Measurements from ENCODE around the gene OTC.

DNA sequence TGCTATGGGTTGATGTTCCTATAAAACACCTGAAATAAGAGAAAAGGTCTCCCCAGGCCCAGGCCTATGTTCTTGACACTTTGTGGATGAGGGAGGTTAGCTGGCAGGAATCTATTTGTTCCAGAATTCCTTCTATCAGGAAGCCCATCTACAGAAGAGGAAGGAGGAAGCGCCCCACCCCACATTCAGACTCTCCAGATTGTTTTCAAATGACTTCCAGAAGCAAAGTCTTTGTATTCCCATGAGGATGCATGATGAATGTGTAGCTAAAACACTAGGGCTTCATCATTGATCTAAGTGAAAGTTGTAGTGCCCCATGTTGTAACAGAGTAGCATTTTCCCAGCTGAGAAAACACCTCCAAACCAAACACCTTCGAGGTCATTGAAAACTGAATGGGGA, 16.4 kb downstream of the OTC start:
- TF ChIP-seq POLR2A (IDR thresholded peaks at IDR 0.05), result no peak
- TF ChIP-seq, protein P1, sequence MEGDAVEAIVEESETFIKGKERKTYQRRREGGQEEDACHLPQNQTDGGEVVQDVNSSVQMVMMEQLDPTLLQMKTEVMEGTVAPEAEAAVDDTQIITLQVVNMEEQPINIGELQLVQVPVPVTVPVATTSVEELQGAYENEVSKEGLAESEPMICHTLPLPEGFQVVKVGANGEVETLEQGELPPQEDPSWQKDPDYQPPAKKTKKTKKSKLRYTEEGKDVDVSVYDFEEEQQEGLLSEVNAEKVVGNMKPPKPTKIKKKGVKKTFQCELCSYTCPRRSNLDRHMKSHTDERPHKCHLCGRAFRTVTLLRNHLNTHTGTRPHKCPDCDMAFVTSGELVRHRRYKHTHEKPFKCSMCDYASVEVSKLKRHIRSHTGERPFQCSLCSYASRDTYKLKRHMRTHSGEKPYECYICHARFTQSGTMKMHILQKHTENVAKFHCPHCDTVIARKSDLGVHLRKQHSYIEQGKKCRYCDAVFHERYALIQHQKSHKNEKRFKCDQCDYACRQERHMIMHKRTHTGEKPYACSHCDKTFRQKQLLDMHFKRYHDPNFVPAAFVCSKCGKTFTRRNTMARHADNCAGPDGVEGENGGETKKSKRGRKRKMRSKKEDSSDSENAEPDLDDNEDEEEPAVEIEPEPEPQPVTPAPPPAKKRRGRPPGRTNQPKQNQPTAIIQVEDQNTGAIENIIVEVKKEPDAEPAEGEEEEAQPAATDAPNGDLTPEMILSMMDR (IDR thresholded peaks at IDR 0.05), result no peak

All from Peyer's patch (tissue), 4 donors.